Spinal cord (tissue), 10 donors: Measurements from ENCODE around the gene RAB29. TPM values are rescaled to one million over a fixed set of nuclear protein-coding genes. Genes with fewer than 3 reads are reported as not detected.

Experiments
- DNase-seq, 6 donors: peaks; one replicate each; pipeline versions ENCODE4 v3.0.0 to v3.0.0-alpha.2; 2013 to 2015; ENCODE audit warnings: low spot score in 6 of 6, low read depth in 4 of 6
- H3K27ac ChIP-seq: one replicate; pipeline ENCODE4 v1.5.1; 2013; ENCODE audit warnings: low read depth, low read length, control low read depth
- H3K27me3 ChIP-seq: one replicate; pipeline ENCODE4 v1.6.1; 2013; ENCODE audit warnings: low read length; ENCODE audit not compliant: control insufficient read depth, insufficient read depth
- H3K36me3 ChIP-seq: one replicate; pipeline ENCODE4 v1.6.1; 2013; ENCODE audit warnings: low read length; ENCODE audit not compliant: control insufficient read depth, insufficient read depth
- H3K4me1 ChIP-seq: one replicate; pipeline ENCODE4 v1.6.1; 2013; ENCODE audit warnings: low read length; ENCODE audit not compliant: control insufficient read depth, insufficient read depth
- H3K4me3 ChIP-seq: one replicate; pipeline ENCODE4 v1.5.1; 2013; ENCODE audit warnings: low read depth, low read length, control low read depth
- H3K9me3 ChIP-seq: one replicate; pipeline ENCODE4 v1.6.1; 2013; ENCODE audit warnings: low read length; ENCODE audit not compliant: control insufficient read depth, insufficient read depth
- WGBS: methylation state at CpG from one replicate; pipeline ENCODE4 v1.1.5; 2013; ENCODE audit warnings: missing lambda C conversion rate; ENCODE audit not compliant: insufficient coverage; 5-methylcytosine and 5-hydroxymethylcytosine counted together
- polyA plus RNA-seq, 2 donors: library from polyadenylated mRNA; unstranded; fragments of 120-200 nt; gene quantifications; one replicate each; pipeline ENCODE4 v1.2.1, GENCODE V29; 2013; ENCODE audit not compliant: insufficient read length in 2 of 2
- total RNA-seq, 2 donors: library from RNA; depleted of rRNA in 1 of 2; stranded (reverse); fragments of 120-200 nt in 1 of 2; fragments of >200 nt in 1 of 2; gene quantifications; one replicate each; pipeline versions ENCODE4 v1.2.3 to v1.2.4, GENCODE V29; 2013 to 2014
- donor health status: healthy.

Gene RAB29
- total and polyA plus RNA-seq, 4 donors, result 9.3 to 19.8 (median 12.3) TPM

GRCh38 chr1:205811660-205812059 lies 36.4 kb upstream of the RAB29 start:
- peaks cover 23% of the 10 kb centered on the region for H3K36me3 ChIP-seq
- H3K4me3 ChIP-seq, result peak overlapping the region; percentile 86
- DNase-seq, result peak in 2 of 6 donors; percentile 32 to 70
- 36% methylated on average over 1 of the region's 5 CpGs for WGBS
- peaks cover 56% of the 10 kb centered on the region for H3K4me1 ChIP-seq
- no peaks in the 10 kb centered on the region for H3K9me3 ChIP-seq
- peak overlapping the region; percentile 92 for H3K27ac ChIP-seq
- no peaks in the 10 kb centered on the region for H3K27me3 ChIP-seq

- Histone ChIP-seq H3K4me1 (peaks cover 66% of the 10 kb centered on the region), H3K4me3 (peak overlapping the region; percentile 86)
- peak in 2 of 6 donors; percentile 52 to 57 for DNase-seq
These were observed 35.3 kb upstream of the RAB29 start for GRCh38 chr1:205810448-205811157.

GRCh38 chr1:205809942-205810345 lies 34.7 kb upstream of the RAB29 start:
- 72% methylated on average over 14 of the region's 14 CpGs for WGBS
- Histone ChIP-seq H3K27me3 (no peaks in the 10 kb centered on the region), H3K27ac (peak overlapping the region; percentile 92), H3K36me3 (peaks cover 35% of the 10 kb centered on the region), H3K4me3 (peak overlapping the region; percentile 86), H3K9me3 (no peaks in the 10 kb centered on the region), H3K4me1 (peaks cover 73% of the 10 kb centered on the region)
- DNase-seq, result no peak

More at GRCh38 chr1:205810448-205811157, 35.3 kb upstream of the RAB29 start:
- no peaks in the 10 kb centered on the region for H3K27me3 ChIP-seq
- H3K36me3 ChIP-seq, result peaks cover 28% of the 10 kb centered on the region
- no peaks in the 10 kb centered on the region for H3K9me3 ChIP-seq
- WGBS, result 73% methylated on average over 9 of the region's 12 CpGs
- peak overlapping the region; percentile 92 for H3K27ac ChIP-seq

- no CpG with 5 or more reads among the region's 3 CpGs for WGBS
- Histone ChIP-seq H3K4me1 (peaks cover 74% of the 10 kb centered on the region), H3K9me3 (no peaks in the 10 kb centered on the region), H3K27ac (no peak overlapping the region), H3K36me3 (peaks cover 36% of the 10 kb centered on the region), H3K27me3 (no peaks in the 10 kb centered on the region), H3K4me3 (peak overlapping the region; percentile 19)
- no peak for DNase-seq
These were observed 34.2 kb upstream of the RAB29 start for GRCh38 chr1:205809469-205809868.

- WGBS, result 92% methylated on average over 3 of the region's 5 CpGs
- DNase-seq, result no peak
- no peaks in the 10 kb centered on the region for H3K9me3 ChIP-seq
- no peak overlapping the region for H3K27ac ChIP-seq
- peaks cover 37% of the 10 kb centered on the region for H3K36me3 ChIP-seq
- H3K27me3 ChIP-seq, result no peaks in the 10 kb centered on the region
- H3K4me3 ChIP-seq, result no peak overlapping the region
- peaks cover 63% of the 10 kb centered on the region for H3K4me1 ChIP-seq
These were observed 29.9 kb upstream of the RAB29 start for GRCh38 chr1:205805082-205805711.

- Histone ChIP-seq H3K9me3 (no peaks in the 10 kb centered on the region), H3K27me3 (no peaks in the 10 kb centered on the region), H3K4me3 (no peak overlapping the region), H3K27ac (no peak overlapping the region), H3K4me1 (peaks cover 63% of the 10 kb centered on the region), H3K36me3 (peaks cover 37% of the 10 kb centered on the region)
- WGBS, result 86% methylated on average over 1 of the region's 2 CpGs
- no peak for DNase-seq
These were observed 29.3 kb upstream of the RAB29 start for GRCh38 chr1:205804605-205805004.

- DNase-seq, result no peak
- H3K36me3 ChIP-seq, result peaks cover 40% of the 10 kb centered on the region
- no peak overlapping the region for H3K27ac ChIP-seq
- H3K4me3 ChIP-seq, result no peak overlapping the region
- H3K4me1 ChIP-seq, result peaks cover 58% of the 10 kb centered on the region
- H3K27me3 ChIP-seq, result no peaks in the 10 kb centered on the region
- WGBS, result 50% methylated on average over 2 of the region's 4 CpGs
- no peaks in the 10 kb centered on the region for H3K9me3 ChIP-seq
These were observed 28.7 kb upstream of the RAB29 start for GRCh38 chr1:205803986-205804385.

- H3K36me3 ChIP-seq, result peaks cover 53% of the 10 kb centered on the region
- H3K27me3 ChIP-seq, result no peaks in the 10 kb centered on the region
- 94% methylated on average over 8 of the region's 8 CpGs for WGBS
- peaks cover 49% of the 10 kb centered on the region for H3K4me1 ChIP-seq
- no peak for DNase-seq
- H3K27ac ChIP-seq, result peak overlapping the region; percentile 3
- H3K4me3 ChIP-seq, result no peak overlapping the region
- no peaks in the 10 kb centered on the region for H3K9me3 ChIP-seq
These were observed 26.8 kb upstream of the RAB29 start for GRCh38 chr1:205802060-205802459.

- Histone ChIP-seq H3K4me1 (peaks cover 40% of the 10 kb centered on the region), H3K36me3 (peaks cover 58% of the 10 kb centered on the region), H3K9me3 (no peaks in the 10 kb centered on the region), H3K4me3 (no peak overlapping the region), H3K27ac (peak overlapping the region; percentile 3), H3K27me3 (no peaks in the 10 kb centered on the region)
- 89% methylated on average over 3 of the region's 7 CpGs for WGBS
- DNase-seq, result peak in 1 of 6 donors; percentile 69
These were observed 25.9 kb upstream of the RAB29 start for GRCh38 chr1:205800981-205801703.
